Tibial artery (tissue), 4 donors: ENCODE results near the gene LGALSL.

ENCODE experiments used
- DNase-seq, 2 donors: peaks; one replicate each; pipeline ENCODE4 v3.0.0-alpha.2; 2019
- H3K27ac ChIP-seq, 2 donors: fragments of 200-600 bp; sonication (generic) in 1 of 2; 1 replicate in 1 of 2; 2 replicates in 1 of 2; pipeline ENCODE4 v1.5.1; 2018 to 2019; ENCODE audit warnings: mild to moderate bottlenecking in 1 of 2
- H3K27me3 ChIP-seq, 2 donors: fragments of 200-600 bp; sonication (generic) in 1 of 2; one replicate each; pipeline versions ENCODE4 v1.5.1 to v1.6.0; 2016 to 2019
- H3K36me3 ChIP-seq, 3 donors: fragments of 200-600 bp; sonication (generic) in 2 of 3; one replicate each; pipeline ENCODE4 v1.5.1; 2016 to 2019; ENCODE audit warnings: mild to moderate bottlenecking in 2 of 3
- H3K4me1 ChIP-seq, 4 donors: fragments of 200-600 bp; sonication (generic) in 2 of 4; 1 replicate in 3 of 4; 2 replicates in 1 of 4; pipeline ENCODE4 v1.5.1; 2016 to 2019
- H3K4me3 ChIP-seq, 2 donors: fragments of 200-600 bp; sonication (generic) in 1 of 2; 1 replicate in 1 of 2; 2 replicates in 1 of 2; pipeline ENCODE4 v1.5.1; 2018 to 2019; ENCODE audit warnings: mild to moderate bottlenecking in 2 of 2
- H3K9me3 ChIP-seq, 3 donors: fragments of 200-600 bp; sonication (generic) in 1 of 3; one replicate each; pipeline ENCODE4 v1.5.1; 2016 to 2019
- intact Hi-C: fragments of 100-400 bp; cut with DNase I; formaldehyde crosslinking; loops from one replicate; pipeline ENCODE4 v1.15.0; 2023; ENCODE audit warnings: low total_unique reads
- TF ChIP-seq, protein P1 (sequence below), 2 experiments: fragments of 200-600 bp in 1 of 2; fragments of 450-650 bp in 1 of 2; IDR thresholded peaks; one replicate each; pipeline ENCODE4 v1.5.1; 2017 to 2019; ENCODE audit warnings: antibody characterized with exemption in 2 of 2, mild to moderate bottlenecking in 1 of 2, moderate library complexity in 1 of 2

LGALSL gene

GRCh38 chr2:64460330-64460729, 6.4 kb downstream of the LGALSL start:
- TF ChIP-seq, protein P1, sequence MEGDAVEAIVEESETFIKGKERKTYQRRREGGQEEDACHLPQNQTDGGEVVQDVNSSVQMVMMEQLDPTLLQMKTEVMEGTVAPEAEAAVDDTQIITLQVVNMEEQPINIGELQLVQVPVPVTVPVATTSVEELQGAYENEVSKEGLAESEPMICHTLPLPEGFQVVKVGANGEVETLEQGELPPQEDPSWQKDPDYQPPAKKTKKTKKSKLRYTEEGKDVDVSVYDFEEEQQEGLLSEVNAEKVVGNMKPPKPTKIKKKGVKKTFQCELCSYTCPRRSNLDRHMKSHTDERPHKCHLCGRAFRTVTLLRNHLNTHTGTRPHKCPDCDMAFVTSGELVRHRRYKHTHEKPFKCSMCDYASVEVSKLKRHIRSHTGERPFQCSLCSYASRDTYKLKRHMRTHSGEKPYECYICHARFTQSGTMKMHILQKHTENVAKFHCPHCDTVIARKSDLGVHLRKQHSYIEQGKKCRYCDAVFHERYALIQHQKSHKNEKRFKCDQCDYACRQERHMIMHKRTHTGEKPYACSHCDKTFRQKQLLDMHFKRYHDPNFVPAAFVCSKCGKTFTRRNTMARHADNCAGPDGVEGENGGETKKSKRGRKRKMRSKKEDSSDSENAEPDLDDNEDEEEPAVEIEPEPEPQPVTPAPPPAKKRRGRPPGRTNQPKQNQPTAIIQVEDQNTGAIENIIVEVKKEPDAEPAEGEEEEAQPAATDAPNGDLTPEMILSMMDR (IDR thresholded peaks at IDR 0.05): no peak

DNA sequence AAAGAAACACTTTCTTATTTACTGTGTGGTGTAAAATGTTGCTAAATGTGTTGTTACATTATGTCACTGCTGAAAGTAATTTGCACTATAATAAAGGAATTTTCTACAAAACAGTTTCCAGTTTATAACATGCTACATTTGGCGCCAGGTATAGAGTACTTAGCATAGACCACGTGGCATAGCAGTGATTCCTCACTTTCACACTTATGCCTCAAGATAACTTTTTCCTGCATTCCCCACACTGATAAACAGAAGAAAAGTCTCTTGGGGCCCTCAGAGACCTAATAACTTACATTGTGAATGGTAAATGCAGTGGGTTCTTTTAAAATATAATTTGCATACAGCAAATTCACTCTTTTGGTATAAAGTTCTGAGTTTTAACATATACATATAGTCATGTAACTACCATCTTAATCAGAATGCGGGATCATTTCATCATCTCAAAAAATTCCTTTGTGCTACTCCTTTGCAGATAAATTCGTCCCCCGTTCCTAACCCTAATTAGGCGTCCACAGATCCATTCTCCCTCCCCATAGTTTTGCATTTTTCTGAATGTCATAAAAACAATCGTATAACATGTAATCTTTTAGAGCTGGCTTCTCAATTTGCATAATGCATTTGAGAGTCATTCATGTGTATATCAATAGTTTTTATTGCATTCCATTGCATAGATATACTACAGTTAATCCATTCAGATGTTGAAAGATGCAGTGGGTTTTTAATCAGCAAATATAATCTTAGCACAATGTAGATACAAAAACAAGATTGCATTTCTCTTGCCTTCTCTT, 7.5 kb downstream of the LGALSL start:
- DNase-seq: no peak
- TF ChIP-seq, protein P1 (IDR thresholded peaks at IDR 0.05): no peak
- H3K4me3 ChIP-seq: no peak overlapping the region
- peaks cover 17 to 30% (median 25%) of the 10 kb centered on the region in 3 donors for H3K36me3 ChIP-seq
- intact Hi-C loops: no loop called here
- no peak overlapping the region for H3K27ac ChIP-seq
- no peaks in the 10 kb centered on the region for H3K27me3 ChIP-seq
- no peaks in the 10 kb centered on the region for H3K9me3 ChIP-seq
- peaks cover 0 to 23% (median under 1%) of the 10 kb centered on the region in 4 donors for H3K4me1 ChIP-seq

More at GRCh38 chr2:64460330-64460729, 6.4 kb downstream of the LGALSL start:
- no peak overlapping the region for H3K27ac ChIP-seq
- DNase-seq: no peak
- peaks cover 17 to 36% (median 25%) of the 10 kb centered on the region in 3 donors for H3K36me3 ChIP-seq
- H3K27me3 ChIP-seq: no peaks in the 10 kb centered on the region
- no peaks in the 10 kb centered on the region for H3K9me3 ChIP-seq
- H3K4me1 ChIP-seq: peaks cover 0 to 34% (median 10%) of the 10 kb centered on the region in 4 donors
- H3K4me3 ChIP-seq: no peak overlapping the region
- intact Hi-C loops: no loop called here

GRCh38 chr2:64462171-64462570, 8.2 kb downstream of the LGALSL start:
- intact Hi-C loops: no loop called here
- TF ChIP-seq, protein P1 (IDR thresholded peaks at IDR 0.05): no peak
- H3K36me3 ChIP-seq: peaks cover 17 to 23% (median 20%) of the 10 kb centered on the region in 3 donors
- no peak overlapping the region for H3K27ac ChIP-seq
- no peaks in the 10 kb centered on the region for H3K9me3 ChIP-seq
- H3K27me3 ChIP-seq: no peaks in the 10 kb centered on the region
- H3K4me1 ChIP-seq: peaks cover 0 to 23% (median 0%) of the 10 kb centered on the region in 4 donors
- H3K4me3 ChIP-seq: no peak overlapping the region
- DNase-seq: no peak

DNA sequence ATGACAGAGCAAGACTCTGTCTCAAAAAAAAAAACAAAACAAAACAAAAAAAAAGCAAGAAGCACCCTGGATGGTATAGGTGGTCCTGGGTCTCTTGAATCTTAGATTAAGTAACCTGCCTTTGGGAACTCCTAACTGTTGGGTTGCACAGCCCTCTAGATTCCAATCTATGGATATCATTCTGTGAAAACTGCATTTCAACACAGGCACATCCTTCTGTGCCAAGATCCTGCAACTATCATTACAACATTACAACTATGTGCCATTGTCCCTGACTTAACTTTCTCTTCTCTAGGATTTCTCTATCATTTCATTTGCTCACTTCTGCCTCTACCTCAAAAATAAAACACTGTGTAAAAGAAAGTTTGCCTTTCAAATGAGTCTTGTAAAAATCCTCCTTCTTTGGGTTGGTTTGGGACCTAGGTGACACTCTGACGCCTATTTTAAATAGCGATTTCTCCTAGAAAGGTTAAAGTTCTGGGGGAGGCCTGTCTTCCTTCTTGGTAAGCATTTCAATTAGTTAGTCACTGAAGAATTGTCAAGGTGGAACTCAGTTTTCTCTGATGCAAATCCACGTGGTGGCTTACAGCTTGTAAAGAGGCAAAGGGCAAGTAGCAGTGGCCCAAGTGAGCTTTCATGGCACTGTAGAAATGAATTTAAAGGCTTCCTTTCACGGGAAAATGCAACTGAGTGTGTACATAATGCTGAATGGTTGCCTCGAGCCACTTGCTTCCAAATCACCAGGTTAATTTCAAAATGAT, 9.2 kb downstream of the LGALSL start:
- H3K27me3 ChIP-seq: no peaks in the 10 kb centered on the region
- peaks cover 12 to 17% (median 14%) of the 10 kb centered on the region in 3 donors for H3K36me3 ChIP-seq
- TF ChIP-seq, protein P1 (IDR thresholded peaks at IDR 0.05): no peak
- H3K4me3 ChIP-seq: no peak overlapping the region
- H3K27ac ChIP-seq: no peak overlapping the region
- no peak for DNase-seq
- no peaks in the 10 kb centered on the region for H3K9me3 ChIP-seq
- H3K4me1 ChIP-seq: peaks cover 0 to 23% (median 0%) of the 10 kb centered on the region in 4 donors
- intact Hi-C loops: no loop called here

- H3K27ac ChIP-seq: no peak overlapping the region
- H3K4me3 ChIP-seq: no peak overlapping the region
- TF ChIP-seq, protein P1 (IDR thresholded peaks at IDR 0.05): no peak
- peaks cover 0 to 20% (median 0%) of the 10 kb centered on the region in 4 donors for H3K4me1 ChIP-seq
- no peak for DNase-seq
- H3K36me3 ChIP-seq: peaks cover 6 to 10% (median 7%) of the 10 kb centered on the region in 3 donors
- intact Hi-C loops: no loop called here
- no peaks in the 10 kb centered on the region for H3K27me3 ChIP-seq
- H3K9me3 ChIP-seq: no peaks in the 10 kb centered on the region
Observed at GRCh38 chr2:64463781-64464180, 9.8 kb downstream of the LGALSL start.
